Astrocyte (in vitro differentiated cells and primary cell): Measurements from ENCODE around the gene KDM3B.

ENCODE experiments used
- EZH2 ChIP-seq: IDR thresholded peaks from 2 replicates; pipeline ENCODE4 v1.6.1; 2012; ENCODE audit warnings: mild to moderate bottlenecking, low read length, inconsistent platforms; ENCODE audit not compliant: insufficient read depth
- TF ChIP-seq, protein P1 (sequence below): IDR thresholded peaks from 2 replicates; pipeline ENCODE4 v1.5.1; 2011; ENCODE audit warnings: low read depth, mild to moderate bottlenecking, inconsistent platforms, low read length, moderate library complexity; ENCODE audit not compliant: insufficient read depth

DNA sequence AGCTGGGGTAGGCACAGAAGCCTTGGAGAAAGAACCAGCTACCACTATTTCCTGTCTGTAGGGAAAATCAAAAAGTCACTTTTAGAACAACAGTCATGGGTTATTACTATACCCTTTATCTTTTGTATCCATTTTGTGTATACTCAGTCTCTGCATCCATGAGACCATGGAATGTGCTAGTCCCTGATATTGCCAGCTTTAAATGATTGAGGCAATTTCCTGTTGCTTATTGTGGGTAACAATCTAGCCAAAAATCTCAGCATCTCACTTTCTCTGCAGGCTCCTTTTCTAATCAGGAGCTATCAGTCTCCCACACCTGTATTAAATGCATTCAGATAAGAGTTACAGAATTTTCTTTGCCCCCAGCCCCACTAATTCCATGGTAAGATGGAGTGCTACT, 968 bp upstream of the KDM3B start:
- TF ChIP-seq, protein P1, sequence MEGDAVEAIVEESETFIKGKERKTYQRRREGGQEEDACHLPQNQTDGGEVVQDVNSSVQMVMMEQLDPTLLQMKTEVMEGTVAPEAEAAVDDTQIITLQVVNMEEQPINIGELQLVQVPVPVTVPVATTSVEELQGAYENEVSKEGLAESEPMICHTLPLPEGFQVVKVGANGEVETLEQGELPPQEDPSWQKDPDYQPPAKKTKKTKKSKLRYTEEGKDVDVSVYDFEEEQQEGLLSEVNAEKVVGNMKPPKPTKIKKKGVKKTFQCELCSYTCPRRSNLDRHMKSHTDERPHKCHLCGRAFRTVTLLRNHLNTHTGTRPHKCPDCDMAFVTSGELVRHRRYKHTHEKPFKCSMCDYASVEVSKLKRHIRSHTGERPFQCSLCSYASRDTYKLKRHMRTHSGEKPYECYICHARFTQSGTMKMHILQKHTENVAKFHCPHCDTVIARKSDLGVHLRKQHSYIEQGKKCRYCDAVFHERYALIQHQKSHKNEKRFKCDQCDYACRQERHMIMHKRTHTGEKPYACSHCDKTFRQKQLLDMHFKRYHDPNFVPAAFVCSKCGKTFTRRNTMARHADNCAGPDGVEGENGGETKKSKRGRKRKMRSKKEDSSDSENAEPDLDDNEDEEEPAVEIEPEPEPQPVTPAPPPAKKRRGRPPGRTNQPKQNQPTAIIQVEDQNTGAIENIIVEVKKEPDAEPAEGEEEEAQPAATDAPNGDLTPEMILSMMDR: no peak
- TF ChIP-seq EZH2: no peak
